GM23338 (cell line): ENCODE data around the gene PIR. TPM values are rescaled to one million over a fixed set of nuclear protein-coding genes. Genes with fewer than 3 reads are reported as not detected.

Source experiments
- ATAC-seq: fragments of 200-7000 bp; cut with Tn5 transposase; 3 replicates; pipeline ENCODE4 v1.9.1; 2020
- DNase-seq: peaks from one replicate; pipeline ENCODE4 v3.0.0-alpha.2; 2015; ENCODE audit warnings: low spot score
- H2AFZ ChIP-seq: fragments of 200-600 bp; sonication (generic); 2 replicates; pipeline ENCODE4 v1.8.0; 2016; ENCODE audit warnings: antibody characterized with exemption, mild to moderate bottlenecking, moderate library complexity
- H3F3A ChIP-seq: fragments of 200-600 bp; sonication (generic); replicated peaks from 2 replicates; pipeline ENCODE4 v1.8.0; 2017; ENCODE audit warnings: antibody characterized with exemption, mixed run types, low read depth
- H3K27ac ChIP-seq: fragments of 200-600 bp; sonication (generic); 2 replicates; pipeline ENCODE4 v1.6.1; 2016; ENCODE audit warnings: low read depth
- H3K27me3 ChIP-seq: fragments of 200-600 bp; sonication (generic); 2 replicates; pipeline ENCODE4 v1.8.0; 2016; ENCODE audit warnings: mild to moderate bottlenecking, mixed run types, moderate library complexity; ENCODE audit not compliant: insufficient read depth
- H3K36me3 ChIP-seq: fragments of 200-600 bp; sonication (generic); 2 replicates; pipeline ENCODE4 v1.8.0; 2016; ENCODE audit warnings: mild to moderate bottlenecking; ENCODE audit not compliant: insufficient read depth
- H3K4me1 ChIP-seq: fragments of 200-600 bp; sonication (generic); 2 replicates; pipeline ENCODE4 v1.8.0; 2016; ENCODE audit warnings: mild to moderate bottlenecking, moderate library complexity; ENCODE audit not compliant: insufficient read depth
- H3K4me2 ChIP-seq: fragments of 200-600 bp; sonication (generic); 2 replicates; pipeline ENCODE4 v1.7.1; 2017; ENCODE audit warnings: mixed run types
- H3K4me3 ChIP-seq: fragments of 200-600 bp; sonication (generic); 2 replicates; pipeline ENCODE4 v1.6.1; 2016; ENCODE audit warnings: mixed run types
- H3K79me2 ChIP-seq: fragments of 200-600 bp; sonication (generic); replicated peaks from 2 replicates; pipeline ENCODE4 v1.8.0; 2017; ENCODE audit warnings: mild to moderate bottlenecking; ENCODE audit not compliant: insufficient read depth
- H3K9me2 ChIP-seq: fragments of 200-600 bp; sonication (generic); 2 replicates; pipeline ENCODE4 v1.8.0; 2017; ENCODE audit not compliant: insufficient read depth
- H4K20me1 ChIP-seq: fragments of 200-600 bp; sonication (generic); replicated peaks from 2 replicates; pipeline ENCODE4 v1.8.0; 2017; ENCODE audit warnings: mild to moderate bottlenecking; ENCODE audit not compliant: insufficient read depth
- H3K27ac Mint-ChIP-seq: 2 replicates; pipeline ENCODE4 v1.8.0; 2020; ENCODE audit warnings: inconsistent platforms, mild to moderate bottlenecking, moderate library complexity, mixed read lengths
- H3K27me3 Mint-ChIP-seq: 3 replicates; pipeline ENCODE4 v1.8.0; 2022; ENCODE audit warnings: low read depth, mild to moderate bottlenecking, moderate library complexity, mixed read lengths, inconsistent platforms; ENCODE audit not compliant: insufficient read depth, poor library complexity
- H3K36me3 Mint-ChIP-seq: 3 replicates; pipeline ENCODE4 v1.8.0; 2021; ENCODE audit warnings: low read depth, mild to moderate bottlenecking, inconsistent platforms, moderate library complexity, mixed read lengths
- H3K4me1 Mint-ChIP-seq: 3 replicates; pipeline ENCODE4 v1.8.0; 2020; ENCODE audit warnings: mild to moderate bottlenecking, inconsistent platforms, mixed read lengths
- H3K4me3 Mint-ChIP-seq: 3 replicates; pipeline ENCODE4 v1.8.0; 2021; ENCODE audit warnings: moderate library complexity, mild to moderate bottlenecking, inconsistent platforms, mixed read lengths
- H3K9me3 Mint-ChIP-seq: 3 replicates; pipeline ENCODE4 v1.8.0; 2020; ENCODE audit warnings: moderate library complexity, mild to moderate bottlenecking, inconsistent platforms, mixed read lengths
- ETS1 ChIP-seq: IDR thresholded peaks from 2 replicates; pipeline ENCODE4 v1.6.1; 2016; ENCODE audit warnings: antibody characterized with exemption
- EZH2phosphoT487 ChIP-seq: fragments of 200-600 bp; sonication (generic); IDR thresholded peaks from one replicate; pipeline ENCODE4 v1.8.1; 2018; ENCODE audit warnings: antibody characterized with exemption; ENCODE audit not compliant: unreplicated experiment
- NANOG ChIP-seq: IDR thresholded peaks from 2 replicates; pipeline ENCODE4 v1.6.1; 2016; ENCODE audit warnings: antibody characterized with exemption, borderline replicate concordance
- POLR2AphosphoS5 ChIP-seq: IDR thresholded peaks from 2 replicates; pipeline ENCODE4 v1.6.1; 2016; ENCODE audit warnings: antibody characterized with exemption, low read depth
- ZNF114 ChIP-seq: fragments of 250-450 bp; sonication (Bioruptor Pico); IDR thresholded peaks from 2 replicates; pipeline ENCODE4 v1.5.0; 2020; ENCODE audit warnings: mild to moderate bottlenecking, moderate library complexity
- ZNF331 ChIP-seq: fragments of 250-450 bp; sonication (Bioruptor Pico); IDR thresholded peaks from 2 replicates; pipeline ENCODE4 v1.5.0; 2020; ENCODE audit warnings: low read depth, mild to moderate bottlenecking, moderate library complexity
- polyA plus RNA-seq: library from polyadenylated mRNA; unstranded; fragments of >200 nt; fragmentation: Nextera tagmentation; extraction: Ambion mirVana; gene quantifications from 2 replicates; pipeline ENCODE4 v1.2.1, GENCODE V29; 2016
- total RNA-seq: library from RNA; depleted of rRNA; stranded (reverse); fragments of >200 nt; shearing (Covaris generic); gene quantifications from 2 replicates; pipeline ENCODE4 v1.2.3, GENCODE V29; 2014
- TF ChIP-seq, protein P1 (sequence below): fragments of 250-450 bp; sonication (Bioruptor Pico); IDR thresholded peaks from 2 replicates; pipeline ENCODE4 v1.5.0; 2020; ENCODE audit warnings: mild to moderate bottlenecking, moderate library complexity

PIR gene
- total and polyA plus RNA-seq, 2 experiments from 2014 or later, result 13.1 to 25.2 TPM

GRCh38 chrX:15344106-15344505 lies 149.0 kb downstream of the PIR start:
- no peak overlapping the region for H3K4me3 Mint-ChIP-seq
- H3K4me2 ChIP-seq, result no peak overlapping the region
- no peaks in the 10 kb centered on the region for H3K27me3 Mint-ChIP-seq
- H3F3A ChIP-seq, result no peaks in the 10 kb centered on the region
- no peaks in the 10 kb centered on the region for H4K20me1 ChIP-seq
- no peak for TF ChIP-seq ETS1
- TF ChIP-seq ZNF331 (CRISPR knock-in tag), result no peak
- TF ChIP-seq NANOG, result no peak
- no peak for TF ChIP-seq EZH2phosphoT487
- no peak for TF ChIP-seq ZNF114 (CRISPR knock-in tag)
- TF ChIP-seq POLR2AphosphoS5, result no peak
- TF ChIP-seq, protein P1, sequence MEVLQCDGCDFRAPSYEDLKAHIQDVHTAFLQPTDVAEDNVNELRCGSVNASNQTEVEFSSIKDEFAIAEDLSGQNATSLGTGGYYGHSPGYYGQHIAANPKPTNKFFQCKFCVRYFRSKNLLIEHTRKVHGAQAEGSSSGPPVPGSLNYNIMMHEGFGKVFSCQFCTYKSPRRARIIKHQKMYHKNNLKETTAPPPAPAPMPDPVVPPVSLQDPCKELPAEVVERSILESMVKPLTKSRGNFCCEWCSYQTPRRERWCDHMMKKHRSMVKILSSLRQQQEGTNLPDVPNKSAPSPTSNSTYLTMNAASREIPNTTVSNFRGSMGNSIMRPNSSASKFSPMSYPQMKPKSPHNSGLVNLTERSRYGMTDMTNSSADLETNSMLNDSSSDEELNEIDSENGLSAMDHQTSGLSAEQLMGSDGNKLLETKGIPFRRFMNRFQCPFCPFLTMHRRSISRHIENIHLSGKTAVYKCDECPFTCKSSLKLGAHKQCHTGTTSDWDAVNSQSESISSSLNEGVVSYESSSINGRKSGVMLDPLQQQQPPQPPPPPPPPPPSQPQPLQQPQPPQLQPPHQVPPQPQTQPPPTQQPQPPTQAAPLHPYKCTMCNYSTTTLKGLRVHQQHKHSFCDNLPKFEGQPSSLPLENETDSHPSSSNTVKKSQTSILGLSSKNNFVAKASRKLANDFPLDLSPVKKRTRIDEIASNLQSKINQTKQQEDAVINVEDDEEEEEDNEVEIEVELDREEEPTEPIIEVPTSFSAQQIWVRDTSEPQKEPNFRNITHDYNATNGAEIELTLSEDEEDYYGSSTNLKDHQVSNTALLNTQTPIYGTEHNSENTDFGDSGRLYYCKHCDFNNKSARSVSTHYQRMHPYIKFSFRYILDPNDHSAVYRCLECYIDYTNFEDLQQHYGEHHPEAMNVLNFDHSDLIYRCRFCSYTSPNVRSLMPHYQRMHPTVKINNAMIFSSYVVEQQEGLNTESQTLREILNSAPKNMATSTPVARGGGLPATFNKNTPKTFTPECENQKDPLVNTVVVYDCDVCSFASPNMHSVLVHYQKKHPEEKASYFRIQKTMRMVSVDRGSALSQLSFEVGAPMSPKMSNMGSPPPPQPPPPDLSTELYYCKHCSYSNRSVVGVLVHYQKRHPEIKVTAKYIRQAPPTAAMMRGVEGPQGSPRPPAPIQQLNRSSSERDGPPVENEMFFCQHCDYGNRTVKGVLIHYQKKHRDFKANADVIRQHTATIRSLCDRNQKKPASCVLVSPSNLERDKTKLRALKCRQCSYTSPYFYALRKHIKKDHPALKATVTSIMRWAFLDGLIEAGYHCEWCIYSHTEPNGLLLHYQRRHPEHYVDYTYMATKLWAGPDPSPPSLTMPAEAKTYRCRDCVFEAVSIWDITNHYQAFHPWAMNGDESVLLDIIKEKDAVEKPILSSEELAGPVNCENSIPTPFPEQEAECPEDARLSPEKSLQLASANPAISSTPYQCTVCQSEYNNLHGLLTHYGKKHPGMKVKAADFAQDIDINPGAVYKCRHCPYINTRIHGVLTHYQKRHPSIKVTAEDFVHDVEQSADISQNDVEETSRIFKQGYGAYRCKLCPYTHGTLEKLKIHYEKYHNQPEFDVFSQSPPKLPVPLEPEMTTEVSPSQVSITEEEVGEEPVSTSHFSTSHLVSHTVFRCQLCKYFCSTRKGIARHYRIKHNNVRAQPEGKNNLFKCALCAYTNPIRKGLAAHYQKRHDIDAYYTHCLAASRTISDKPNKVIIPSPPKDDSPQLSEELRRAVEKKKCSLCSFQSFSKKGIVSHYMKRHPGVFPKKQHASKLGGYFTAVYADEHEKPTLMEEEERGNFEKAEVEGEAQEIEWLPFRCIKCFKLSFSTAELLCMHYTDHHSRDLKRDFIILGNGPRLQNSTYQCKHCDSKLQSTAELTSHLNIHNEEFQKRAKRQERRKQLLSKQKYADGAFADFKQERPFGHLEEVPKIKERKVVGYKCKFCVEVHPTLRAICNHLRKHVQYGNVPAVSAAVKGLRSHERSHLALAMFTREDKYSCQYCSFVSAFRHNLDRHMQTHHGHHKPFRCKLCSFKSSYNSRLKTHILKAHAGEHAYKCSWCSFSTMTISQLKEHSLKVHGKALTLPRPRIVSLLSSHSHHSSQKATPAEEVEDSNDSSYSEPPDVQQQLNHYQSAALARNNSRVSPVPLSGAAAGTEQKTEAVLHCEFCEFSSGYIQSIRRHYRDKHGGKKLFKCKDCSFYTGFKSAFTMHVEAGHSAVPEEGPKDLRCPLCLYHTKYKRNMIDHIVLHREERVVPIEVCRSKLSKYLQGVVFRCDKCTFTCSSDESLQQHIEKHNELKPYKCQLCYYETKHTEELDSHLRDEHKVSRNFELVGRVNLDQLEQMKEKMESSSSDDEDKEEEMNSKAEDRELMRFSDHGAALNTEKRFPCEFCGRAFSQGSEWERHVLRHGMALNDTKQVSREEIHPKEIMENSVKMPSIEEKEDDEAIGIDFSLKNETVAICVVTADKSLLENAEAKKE (CRISPR knock-in tag), result no peak
- H3K4me1 ChIP-seq, result no peaks in the 10 kb centered on the region
- H3K27ac ChIP-seq, result no peak overlapping the region
- no peaks in the 10 kb centered on the region for H3K36me3 Mint-ChIP-seq
- H3K4me1 Mint-ChIP-seq, result peaks cover 5% of the 10 kb centered on the region; the same call in 2 of the 3 replicates
- H3K27ac Mint-ChIP-seq, result no peak overlapping the region
- H2AFZ ChIP-seq, result no peak overlapping the region
- no peaks in the 10 kb centered on the region for H3K36me3 ChIP-seq
- H3K4me3 ChIP-seq, result no peak overlapping the region
- H3K9me2 ChIP-seq, result no peaks in the 10 kb centered on the region
- no peaks in the 10 kb centered on the region for H3K27me3 ChIP-seq
- H3K9me3 Mint-ChIP-seq, result no peaks in the 10 kb centered on the region
- DNase-seq, result peak; percentile 41
- no peaks in the 10 kb centered on the region for H3K79me2 ChIP-seq
- peak; percentile 56; the same call in 2 of the 3 replicates for ATAC-seq
